Nephron progenitor cell (in vitro differentiated cells): Measurements from ENCODE around the gene SNX14.
"Not testable (repeated sequence)": the region's sequence is repeated elsewhere in the genome, so short reads cannot be mapped to it uniquely, and the experiment has no call there.

Experiments
- DNase-seq: peaks from one replicate; pipeline ENCODE4 v3.0.0; 2021
- H3K27ac Mint-ChIP-seq: 2 replicates; pipeline ENCODE4 v1.8.0; 2021; ENCODE audit warnings: mild to moderate bottlenecking, moderate library complexity, mixed read lengths
- H3K27me3 Mint-ChIP-seq: 2 replicates; pipeline ENCODE4 v1.8.0; 2021; ENCODE audit warnings: mild to moderate bottlenecking, low read depth, mixed read lengths; ENCODE audit not compliant: poor library complexity
- H3K36me3 Mint-ChIP-seq: 2 replicates; pipeline ENCODE4 v1.8.0; 2021; ENCODE audit warnings: low read depth, mixed read lengths
- H3K4me1 Mint-ChIP-seq: 2 replicates; pipeline ENCODE4 v1.8.0; 2021; ENCODE audit warnings: mixed read lengths
- H3K4me3 Mint-ChIP-seq: 2 replicates; pipeline ENCODE4 v1.8.0; 2021; ENCODE audit warnings: mild to moderate bottlenecking, moderate library complexity, mixed read lengths
- H3K9me3 Mint-ChIP-seq: 2 replicates; pipeline ENCODE4 v1.8.0; 2021; ENCODE audit warnings: mild to moderate bottlenecking, moderate library complexity, mixed read lengths
- TF ChIP-seq, protein P1 (sequence below): fragments of 200-600 bp; sonication (generic); IDR thresholded peaks from 2 replicates; pipeline ENCODE4 v1.5.0; 2021; ENCODE audit warnings: antibody characterized with exemption

The SNX14 gene

GRCh38 chr6:85547719-85548118 is 45.9 kb downstream of the SNX14 start:
- Mint-ChIP-seq H3K36me3 (peaks cover 57% of the 10 kb centered on the region), H3K27ac (no peak overlapping the region), H3K9me3 (no peaks in the 10 kb centered on the region), H3K27me3 (no peaks in the 10 kb centered on the region), H3K4me3 (no peak overlapping the region), H3K4me1 (no peaks in the 10 kb centered on the region)
- TF ChIP-seq, protein P1, sequence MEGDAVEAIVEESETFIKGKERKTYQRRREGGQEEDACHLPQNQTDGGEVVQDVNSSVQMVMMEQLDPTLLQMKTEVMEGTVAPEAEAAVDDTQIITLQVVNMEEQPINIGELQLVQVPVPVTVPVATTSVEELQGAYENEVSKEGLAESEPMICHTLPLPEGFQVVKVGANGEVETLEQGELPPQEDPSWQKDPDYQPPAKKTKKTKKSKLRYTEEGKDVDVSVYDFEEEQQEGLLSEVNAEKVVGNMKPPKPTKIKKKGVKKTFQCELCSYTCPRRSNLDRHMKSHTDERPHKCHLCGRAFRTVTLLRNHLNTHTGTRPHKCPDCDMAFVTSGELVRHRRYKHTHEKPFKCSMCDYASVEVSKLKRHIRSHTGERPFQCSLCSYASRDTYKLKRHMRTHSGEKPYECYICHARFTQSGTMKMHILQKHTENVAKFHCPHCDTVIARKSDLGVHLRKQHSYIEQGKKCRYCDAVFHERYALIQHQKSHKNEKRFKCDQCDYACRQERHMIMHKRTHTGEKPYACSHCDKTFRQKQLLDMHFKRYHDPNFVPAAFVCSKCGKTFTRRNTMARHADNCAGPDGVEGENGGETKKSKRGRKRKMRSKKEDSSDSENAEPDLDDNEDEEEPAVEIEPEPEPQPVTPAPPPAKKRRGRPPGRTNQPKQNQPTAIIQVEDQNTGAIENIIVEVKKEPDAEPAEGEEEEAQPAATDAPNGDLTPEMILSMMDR: no peak
- no peak for DNase-seq

DNA sequence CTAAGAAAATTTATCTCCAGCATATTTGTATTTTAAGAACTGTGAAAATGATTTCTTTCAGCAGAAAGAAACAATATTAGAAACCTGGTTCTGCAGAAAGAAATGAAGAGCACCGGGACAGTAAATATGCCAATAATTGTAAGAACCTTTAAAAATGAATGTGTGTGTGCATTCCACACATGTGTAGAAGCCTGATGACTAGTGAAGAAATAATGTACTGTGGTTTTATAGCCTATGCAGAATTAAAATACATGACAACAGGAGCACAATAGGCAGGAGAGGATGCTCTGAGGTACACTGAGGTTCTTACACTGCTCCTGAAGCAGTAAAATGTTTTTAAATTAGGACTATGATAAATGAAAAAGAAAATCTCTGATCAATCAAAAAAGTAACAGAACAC is 48.9 kb downstream of the SNX14 start:
- Mint-ChIP-seq H3K9me3 (no peaks in the 10 kb centered on the region), H3K4me1 (no peaks in the 10 kb centered on the region), H3K27me3 (no peaks in the 10 kb centered on the region), H3K36me3 (peaks cover 44% of the 10 kb centered on the region), H3K4me3 (no peak overlapping the region), H3K27ac (no peak overlapping the region)
- TF ChIP-seq, protein P1: no peak
- no peak for DNase-seq

- Mint-ChIP-seq H3K4me3 (no peak overlapping the region), H3K9me3 (no peaks in the 10 kb centered on the region), H3K27ac (no peak overlapping the region), H3K4me1 (no peaks in the 10 kb centered on the region), H3K27me3 (no peaks in the 10 kb centered on the region), H3K36me3 (peaks cover 10% of the 10 kb centered on the region)
- DNase-seq: no peak
- TF ChIP-seq, protein P1: peak; percentile 68
Observed at GRCh38 chr6:85537055-85537494, 56.6 kb downstream of the SNX14 start.

DNA sequence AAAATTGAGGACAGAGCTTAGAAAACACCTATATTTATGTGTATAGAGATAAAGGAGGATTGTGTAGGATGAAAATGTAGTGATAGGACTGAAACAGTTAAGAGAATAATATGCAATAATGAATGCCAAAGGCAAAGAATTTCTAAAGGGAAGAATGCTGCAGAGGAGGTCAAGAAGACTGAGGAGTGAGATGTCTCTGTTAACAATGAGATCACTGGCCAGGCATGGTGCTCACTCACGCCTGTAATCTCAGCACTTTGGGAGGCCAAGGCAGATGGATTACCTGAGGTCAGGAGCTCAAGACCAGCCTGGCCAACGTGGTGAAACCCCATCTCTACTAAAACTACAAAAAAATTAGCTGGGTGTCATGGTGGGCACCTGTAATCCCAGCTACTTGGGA is 69.4 kb downstream of the SNX14 start:
- not testable (repeated sequence) for H3K4me3 Mint-ChIP-seq, H3K9me3 Mint-ChIP-seq, H3K27me3 Mint-ChIP-seq, H3K27ac Mint-ChIP-seq, DNase-seq, H3K4me1 Mint-ChIP-seq
- peaks cover 50% of the 10 kb centered on the region for H3K36me3 Mint-ChIP-seq

GRCh38 chr6:85516168-85516567 is 77.5 kb downstream of the SNX14 start:
- Mint-ChIP-seq H3K36me3 (peaks cover 60% of the 10 kb centered on the region), H3K27me3 (peaks cover 3% of the 10 kb centered on the region), H3K27ac (no peak overlapping the region), H3K4me1 (no peaks in the 10 kb centered on the region), H3K9me3 (no peaks in the 10 kb centered on the region), H3K4me3 (no peak overlapping the region)
- TF ChIP-seq, protein P1: no peak
- DNase-seq: no peak

DNA sequence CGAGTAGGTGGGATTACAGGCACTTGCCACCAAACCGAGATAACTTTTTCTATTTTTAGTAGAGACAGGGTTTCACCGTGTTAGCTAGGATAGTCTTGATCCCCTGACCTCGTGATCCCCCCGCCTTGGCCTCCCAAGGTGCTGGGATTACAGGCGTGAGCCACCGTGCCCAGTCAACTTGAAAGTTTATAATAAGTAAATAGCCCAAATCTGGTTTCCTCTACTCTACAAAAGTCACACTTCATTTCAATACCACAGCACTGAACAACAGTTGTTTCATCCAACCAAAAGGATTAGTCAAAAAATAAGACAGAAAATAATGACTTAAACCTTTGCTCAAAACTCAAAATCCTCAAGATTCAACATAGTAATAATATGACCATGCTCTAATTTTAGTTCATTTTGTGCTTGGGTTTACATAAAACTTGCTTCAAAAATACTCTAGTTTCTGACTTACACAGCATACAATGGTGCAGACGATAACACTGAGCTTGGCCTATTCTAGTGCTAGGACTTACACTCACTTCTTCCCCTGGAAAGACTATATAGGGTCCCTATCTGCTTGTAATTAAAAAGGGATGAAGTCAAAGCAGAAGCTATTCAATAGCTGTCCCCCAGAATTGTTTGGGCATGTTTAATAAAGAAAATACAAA is 87.1 kb downstream of the SNX14 start:
- H3K27ac Mint-ChIP-seq: no peak overlapping the region
- H3K27me3 Mint-ChIP-seq: no peaks in the 10 kb centered on the region
- peaks cover 31% of the 10 kb centered on the region for H3K36me3 Mint-ChIP-seq

More for the DNA sequence above, 87.1 kb downstream of the SNX14 start:
- Mint-ChIP-seq H3K4me1 (no peaks in the 10 kb centered on the region), H3K4me3 (no peak overlapping the region), H3K9me3 (no peaks in the 10 kb centered on the region)
- TF ChIP-seq, protein P1: no peak
- no peak for DNase-seq
